ENCODE results near the gene GRK3.

The GRK3 gene

DNA sequence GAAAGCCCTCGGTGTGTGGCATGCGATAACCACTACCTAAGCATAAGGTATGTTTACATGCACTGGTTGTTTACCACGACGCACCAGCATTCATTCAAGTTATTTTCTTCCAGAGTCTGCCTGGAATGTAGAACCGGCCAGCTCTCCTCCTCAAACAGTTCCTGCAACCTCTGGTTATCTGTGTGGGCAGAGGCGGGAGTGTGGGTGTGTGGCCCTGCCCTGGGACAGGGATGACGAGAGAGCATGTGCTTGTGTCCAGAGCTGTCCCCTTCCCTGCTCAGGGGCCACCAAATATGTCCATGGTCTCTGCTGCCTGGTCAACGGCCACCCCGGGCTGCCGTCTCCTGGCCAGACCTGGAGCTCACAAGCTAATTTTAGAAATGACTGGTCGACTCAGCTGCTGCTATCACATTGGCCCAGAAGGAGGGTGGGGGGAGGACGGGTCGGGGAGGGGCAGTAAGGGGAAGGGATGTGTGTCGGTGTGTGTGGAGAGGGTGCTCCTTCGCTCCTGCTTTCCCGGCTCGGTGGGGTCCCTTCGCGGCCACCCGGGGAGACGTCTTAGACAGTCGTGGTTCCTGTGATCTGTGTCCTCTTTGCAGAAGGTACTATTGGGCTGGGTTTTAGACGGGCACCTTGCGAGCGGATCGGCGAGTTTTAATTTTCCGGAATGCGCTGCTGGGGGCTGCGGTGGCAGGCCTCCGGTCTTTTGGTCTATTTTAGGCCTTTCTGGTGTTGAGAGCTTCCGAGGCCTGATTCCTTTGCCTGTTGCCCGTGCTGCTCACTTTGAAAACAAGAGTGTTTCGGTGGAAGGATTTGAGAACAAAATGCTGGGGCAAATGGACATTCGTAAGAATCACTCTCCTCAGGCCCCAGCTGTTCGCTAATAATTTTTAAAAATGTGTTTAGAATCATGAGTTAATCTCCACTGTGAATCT is 177.5 kb downstream of the GRK3 start, which contains the start of gene MYO18B:
Gene MYO18B (plus strand): TSS at position 497 of the 935 bp plus-strand sequence. CDS start 18,905 bp downstream, outside the sequence.
- no peak for DNase-seq

GRCh38 chr22:25742918-25743708 is 178.6 kb downstream of the GRK3 start:
- no peak for DNase-seq

GRCh38 chr22:25744694-25745093 is 180.2 kb downstream of the GRK3 start:
- DNase-seq = no peak

DNA sequence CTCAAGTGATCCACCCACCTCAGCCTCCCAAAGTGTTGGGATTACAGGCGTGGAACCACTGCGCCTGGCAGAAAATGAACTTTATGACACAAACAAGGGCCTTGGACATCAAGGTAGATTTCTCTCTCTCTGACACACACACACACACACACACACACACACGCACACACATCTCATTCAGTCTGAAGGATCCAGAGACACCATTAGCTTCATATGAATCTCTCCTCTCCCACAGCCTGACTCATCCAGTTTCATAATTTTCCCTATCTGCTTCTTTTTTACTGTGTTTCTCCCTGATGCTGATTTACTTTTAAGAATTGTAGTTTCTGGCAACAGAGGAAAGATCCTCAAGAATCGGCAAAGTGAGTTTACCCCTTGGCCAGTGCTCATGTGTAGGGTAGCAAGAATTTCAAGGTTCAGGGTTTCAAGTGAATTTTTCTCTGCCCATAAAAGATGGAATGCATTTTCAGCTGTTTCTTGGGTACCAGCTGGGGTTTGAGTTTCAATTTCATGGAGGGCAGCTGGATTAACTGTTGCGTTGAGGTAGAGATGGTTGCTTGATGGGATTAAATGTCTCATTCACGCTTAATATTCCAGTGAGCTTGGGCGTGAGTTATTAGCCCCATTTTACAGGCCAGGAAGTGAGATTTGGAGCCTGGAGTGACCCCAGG is 181.0 kb downstream of the GRK3 start:
- DNase-seq = peak; percentile 40

DNA sequence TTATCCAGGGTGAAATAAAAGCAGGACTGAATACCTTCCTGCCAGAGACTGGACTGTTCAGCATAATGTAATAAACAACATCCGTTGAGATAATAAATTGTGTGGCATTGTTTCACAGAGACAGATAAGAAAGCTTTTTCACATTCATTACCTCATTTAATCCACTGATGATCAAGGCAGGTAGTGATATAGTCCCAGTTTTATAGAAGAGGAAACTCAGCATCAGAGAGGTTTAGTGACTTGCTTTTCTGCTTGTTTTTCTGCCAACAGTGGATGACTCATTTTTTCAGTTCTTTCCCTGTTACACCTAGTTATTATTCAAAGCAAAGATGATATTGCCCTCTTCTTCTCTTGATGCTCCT is 181.5 kb downstream of the GRK3 start:
- no peak for DNase-seq

- peak; percentile 91 for DNase-seq
Measured at GRCh38 chr22:25747245-25747944, 182.9 kb downstream of the GRK3 start.

GRCh38 chr22:25748140-25748539 is 183.7 kb downstream of the GRK3 start:
- DNase-seq = no peak

DNA sequence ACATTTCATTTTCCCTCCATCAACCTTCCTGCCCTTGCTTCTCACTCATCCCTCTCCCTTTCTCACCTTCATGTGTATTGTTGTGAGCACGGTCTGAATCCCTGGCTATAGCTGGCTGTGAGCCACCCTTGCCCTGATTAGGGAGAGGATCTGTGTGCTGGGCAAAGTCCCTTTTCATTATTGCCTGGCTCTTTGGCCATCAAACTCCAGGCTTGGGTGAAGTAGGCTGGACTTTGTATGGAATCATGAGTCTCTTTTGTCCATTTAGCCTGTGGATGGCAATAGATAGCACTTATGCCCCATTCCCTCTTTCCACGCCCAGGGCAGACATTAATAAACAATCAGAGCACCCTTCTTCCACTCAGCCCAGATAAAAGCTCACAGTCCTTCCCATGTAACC is 184.2 kb downstream of the GRK3 start:
- DNase-seq = no peak

DNA sequence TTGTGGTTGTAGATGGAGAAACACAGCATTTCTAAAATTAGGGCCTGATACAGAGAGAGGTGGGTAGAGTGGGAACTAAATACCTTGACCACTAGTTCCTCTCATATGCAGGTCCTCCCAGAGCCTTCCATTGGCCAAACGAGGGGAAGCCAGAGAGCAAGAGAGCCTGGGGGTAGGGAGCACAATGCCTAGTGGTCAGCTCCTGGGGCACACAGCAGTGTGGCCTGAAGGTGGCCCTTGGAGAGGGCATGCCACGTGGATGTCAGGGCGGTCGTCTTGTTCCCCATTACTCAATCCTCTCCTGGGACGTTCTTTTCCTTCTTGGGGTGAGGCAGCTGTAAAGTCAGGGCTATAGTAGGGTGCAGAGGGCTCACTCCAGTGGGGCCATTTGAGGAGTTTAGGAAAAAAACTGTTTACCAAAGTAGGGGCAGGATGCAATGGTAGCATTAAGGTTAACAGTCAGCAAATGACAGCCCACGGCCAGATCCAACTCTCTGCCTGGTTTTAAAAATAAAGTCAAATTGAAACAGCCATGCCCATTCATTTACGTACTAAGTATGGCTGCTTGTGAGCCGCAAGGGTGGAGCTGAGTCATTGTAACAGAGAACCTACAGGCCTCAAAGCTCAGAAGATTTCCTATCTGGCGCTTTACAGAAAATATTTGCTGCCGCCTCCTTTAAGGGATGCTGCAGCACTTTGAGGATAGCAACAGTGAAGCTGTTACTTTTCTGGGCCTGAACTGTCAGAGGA is 185.1 kb downstream of the GRK3 start:
- no peak for DNase-seq

- no peak for DNase-seq
Measured at GRCh38 chr22:25750569-25751173, 186.2 kb downstream of the GRK3 start.

DNA sequence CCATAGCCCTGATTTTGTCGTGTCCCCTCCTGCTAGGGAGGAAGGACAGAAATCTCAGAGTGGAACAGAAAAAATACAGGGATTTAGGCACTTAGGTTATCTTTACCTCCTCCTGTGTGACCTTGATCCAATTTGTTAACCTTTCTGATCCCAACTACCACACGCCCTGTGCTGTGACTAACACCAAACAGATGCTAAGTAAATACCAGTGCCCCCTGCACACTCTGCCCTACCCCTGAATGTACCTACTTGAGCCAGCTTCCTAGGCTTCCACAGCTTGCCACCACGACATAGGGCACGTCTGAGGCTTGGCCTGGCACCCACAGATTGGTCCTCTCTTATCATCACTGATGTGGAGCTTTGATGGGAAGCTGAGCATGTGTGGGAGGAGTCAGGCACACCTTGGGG is 186.7 kb downstream of the GRK3 start:
- no peak for DNase-seq

GRCh38 chr22:25752615-25753214 is 188.2 kb downstream of the GRK3 start:
- DNase-seq = no peak

DNA sequence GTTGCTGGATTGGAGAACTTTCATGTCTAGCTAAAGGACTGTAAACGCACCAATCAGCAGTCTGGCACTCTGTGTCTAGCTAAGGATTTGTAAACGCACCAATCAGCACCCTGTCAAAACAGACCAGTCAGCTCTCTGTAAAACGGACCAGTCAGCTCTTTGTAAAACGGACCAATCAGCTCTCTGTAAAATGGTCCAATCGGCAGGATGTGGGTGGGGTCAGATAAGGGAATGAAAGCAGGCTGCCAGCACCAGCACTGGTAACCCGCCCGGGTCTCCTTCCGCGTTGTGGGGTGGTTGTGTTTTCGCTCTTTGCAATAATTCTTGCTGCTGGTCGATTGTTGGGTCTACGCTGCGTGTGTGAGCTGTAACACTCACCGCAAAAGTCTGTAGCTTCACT is 188.8 kb downstream of the GRK3 start:
- no peak for DNase-seq

DNA sequence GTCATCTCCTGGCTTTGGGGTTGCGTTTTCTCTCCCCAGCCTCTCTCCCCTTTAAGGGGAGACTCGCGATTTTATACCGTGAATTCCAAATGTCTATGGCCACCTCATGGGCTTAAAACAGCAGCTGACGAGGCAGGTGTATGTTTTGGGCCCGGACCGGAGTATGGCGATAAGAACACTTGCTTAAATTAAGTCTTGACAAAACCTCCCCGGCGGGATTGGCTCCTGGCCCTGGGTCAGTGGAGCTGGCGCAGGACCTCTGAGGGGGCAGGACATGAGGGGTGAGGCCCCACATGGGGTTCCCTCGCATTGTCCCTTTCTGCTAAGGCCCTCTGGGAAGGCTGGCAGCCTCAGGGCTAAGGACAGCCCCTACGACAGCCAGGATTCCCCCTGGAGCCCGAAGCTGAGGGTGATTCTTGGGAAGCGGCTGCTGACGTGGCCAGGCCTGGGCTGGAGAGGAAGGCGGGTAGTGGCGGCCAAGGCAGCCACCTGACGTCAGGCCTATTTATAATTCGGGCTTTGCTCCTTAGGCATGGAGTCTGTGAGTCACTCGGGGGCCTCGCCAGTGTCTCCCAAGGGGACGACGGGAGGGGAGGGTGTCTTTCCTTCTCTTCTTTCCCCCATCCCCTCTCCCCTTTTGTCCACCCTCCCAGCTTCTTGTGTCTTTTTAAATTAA is 190.2 kb downstream of the GRK3 start:
- peak; percentile 90 for DNase-seq

- no peak for DNase-seq
Measured at GRCh38 chr22:25757686-25758085, 193.2 kb downstream of the GRK3 start.

DNA sequence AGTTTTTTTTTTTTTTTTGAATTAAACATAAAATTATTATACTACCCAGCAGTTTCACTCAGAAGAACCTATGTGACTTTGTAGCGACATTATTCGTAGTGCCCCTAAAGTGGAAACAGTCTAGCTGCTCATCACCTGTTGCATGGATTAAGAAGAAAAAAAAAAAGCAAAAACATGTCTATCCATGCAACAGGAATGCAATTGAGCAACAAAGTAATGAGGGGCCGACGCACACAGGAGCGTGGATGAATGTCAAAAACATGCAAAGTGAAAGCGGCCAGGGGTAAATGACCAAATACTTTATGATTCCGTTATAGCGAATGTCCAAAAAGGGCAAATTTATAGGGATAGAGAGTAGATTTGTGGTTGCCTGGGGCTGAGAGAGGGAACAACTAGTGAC is 193.8 kb downstream of the GRK3 start:
- DNase-seq = no peak

DNA sequence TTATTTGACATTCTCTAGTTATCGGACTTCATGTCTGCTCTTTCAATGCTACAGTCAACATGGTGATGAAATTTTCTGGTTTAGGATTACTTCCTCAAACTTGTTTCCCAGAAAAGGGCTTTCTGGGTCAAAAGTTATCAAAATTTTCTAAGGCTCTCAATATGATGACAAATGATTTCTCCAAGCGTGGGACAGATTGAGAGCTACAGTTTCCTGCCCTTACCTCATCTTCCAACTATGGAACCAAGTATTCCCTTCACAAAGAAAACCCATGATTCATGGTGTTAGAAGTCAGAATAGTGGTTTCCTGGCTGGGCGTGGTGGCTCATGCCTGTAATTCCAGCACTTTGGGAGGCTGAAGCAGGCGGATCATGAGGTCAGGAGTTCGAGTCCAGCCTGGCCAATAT is 195.4 kb downstream of the GRK3 start:
- peak; percentile 99 for DNase-seq

- DNase-seq = no peak
Measured at GRCh38 chr22:25760294-25760693, 195.8 kb downstream of the GRK3 start.

- no peak for DNase-seq
Measured at GRCh38 chr22:25760848-25761595, 196.5 kb downstream of the GRK3 start.
